Measurements from ENCODE around the gene DISP3.

The DISP3 gene

GRCh38 chr1:11531943-11532342 is 53.0 kb downstream of the DISP3 start:
- DNase-seq (ENCODE audit: extremely low read depth, insufficient read length) = no peak
- TF ChIP-seq CTCF (IDR thresholded peaks at IDR 0.05; ENCODE audit: insufficient read depth, low read length, poor library complexity, severe bottlenecking) = no peak

DNA sequence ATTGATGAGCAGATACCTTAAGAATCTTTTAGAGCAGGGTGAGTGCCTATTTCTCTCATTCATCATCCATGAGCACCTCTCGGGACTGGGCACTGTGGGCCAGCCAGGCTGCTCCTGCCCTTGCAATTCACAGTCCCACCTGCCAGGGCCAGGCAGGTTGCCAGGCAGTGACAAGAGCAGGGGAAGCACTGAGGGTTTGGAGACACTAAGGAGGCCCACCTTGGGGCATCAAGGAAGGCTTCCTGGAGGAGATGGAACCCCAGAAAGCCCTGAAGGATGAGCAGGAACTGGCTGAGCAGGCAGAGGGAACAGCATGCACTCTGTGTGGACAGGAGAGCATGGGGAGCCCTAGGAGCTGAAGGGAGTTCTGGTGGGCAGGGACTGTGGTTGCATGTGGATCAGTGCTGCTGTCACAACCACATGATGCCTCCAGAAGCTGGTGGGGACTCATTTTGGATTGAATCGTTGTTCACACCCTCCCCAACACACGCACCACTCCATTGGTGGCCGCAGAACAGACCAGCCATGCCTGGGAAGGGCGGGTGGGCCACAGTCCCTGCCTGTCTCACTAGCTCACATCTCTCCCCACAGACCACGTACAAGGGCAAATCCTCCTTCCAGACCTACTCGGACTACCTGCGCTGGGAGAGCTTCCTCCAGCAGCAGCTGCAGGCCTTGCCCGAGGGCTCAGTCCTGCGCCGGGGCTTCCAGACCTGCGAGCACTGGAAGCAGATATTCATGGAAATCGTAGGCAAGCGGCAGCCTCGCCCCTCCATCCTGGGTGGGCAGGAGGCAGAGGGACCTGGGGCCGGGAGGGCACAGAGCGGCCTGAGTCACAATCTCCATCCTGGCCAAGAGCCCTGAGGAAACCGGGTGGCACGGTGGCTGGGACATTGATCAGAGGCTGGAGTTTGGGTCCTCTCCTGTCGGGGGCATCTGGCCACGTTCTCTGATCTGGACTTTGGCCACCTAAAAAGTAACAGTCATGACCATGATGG is 55.1 kb downstream of the DISP3 start:
- no peak for DNase-seq (ENCODE audit: extremely low read depth, insufficient read length)
- no peak for TF ChIP-seq CTCF (IDR thresholded peaks at IDR 0.05; ENCODE audit: insufficient read depth, low read length, poor library complexity, severe bottlenecking)
- Histone ChIP-seq H3K4me3 (replicated peaks; ENCODE audit: low read depth, low read length) (no peak overlapping the region), H3K36me3 (ENCODE audit: control insufficient read depth, insufficient read depth, low read length) (no peaks in the 10 kb centered on the region), H3K27me3 (replicated peaks; ENCODE audit: control insufficient read depth, insufficient read depth, low read length) (no peaks in the 10 kb centered on the region; the same call in 1 of the 2 replicates)

More at GRCh38 chr1:11531943-11532342, 53.0 kb downstream of the DISP3 start:
- no peaks in the 10 kb centered on the region for H3K36me3 ChIP-seq (ENCODE audit: control insufficient read depth, insufficient read depth, low read length)
- H3K27me3 ChIP-seq (replicated peaks; ENCODE audit: control insufficient read depth, insufficient read depth, low read length) = no peaks in the 10 kb centered on the region; the same call in 1 of the 2 replicates
- H3K4me3 ChIP-seq (replicated peaks; ENCODE audit: low read depth, low read length) = no peak overlapping the region

DNA sequence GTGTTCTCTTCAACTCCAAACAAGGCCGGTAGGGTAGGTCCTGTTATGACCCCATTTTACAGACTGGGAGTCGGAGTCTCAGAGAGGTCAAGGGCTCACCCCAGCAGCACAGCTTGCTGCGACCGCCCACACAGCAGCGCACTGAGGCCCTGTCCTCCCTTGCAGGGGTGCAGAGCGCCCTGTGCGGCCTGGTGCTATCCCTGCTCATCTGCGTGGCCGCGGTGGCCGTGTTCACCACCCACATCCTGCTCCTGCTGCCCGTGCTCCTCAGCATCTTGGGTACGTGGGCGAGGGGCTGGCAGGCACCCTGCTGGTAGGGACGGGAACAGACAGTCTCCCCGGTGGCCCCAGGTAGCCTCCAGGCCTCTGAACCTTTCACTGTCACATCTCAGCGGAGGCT is 55.9 kb downstream of the DISP3 start:
- no peaks in the 10 kb centered on the region; the same call in 1 of the 2 replicates for H3K27me3 ChIP-seq (replicated peaks; ENCODE audit: control insufficient read depth, insufficient read depth, low read length)
- TF ChIP-seq CTCF (IDR thresholded peaks at IDR 0.05; ENCODE audit: insufficient read depth, low read length, poor library complexity, severe bottlenecking) = no peak
- no peak for DNase-seq (ENCODE audit: extremely low read depth, insufficient read length)
- H3K36me3 ChIP-seq (ENCODE audit: control insufficient read depth, insufficient read depth, low read length) = no peaks in the 10 kb centered on the region
- no peak overlapping the region for H3K4me3 ChIP-seq (replicated peaks; ENCODE audit: low read depth, low read length)

- no peak overlapping the region for H3K4me3 ChIP-seq (replicated peaks; ENCODE audit: low read depth, low read length)
- no peaks in the 10 kb centered on the region; the same call in 1 of the 2 replicates for H3K27me3 ChIP-seq (replicated peaks; ENCODE audit: control insufficient read depth, insufficient read depth, low read length)
- TF ChIP-seq CTCF (IDR thresholded peaks at IDR 0.05; ENCODE audit: insufficient read depth, low read length, poor library complexity, severe bottlenecking) = no peak
- H3K36me3 ChIP-seq (ENCODE audit: control insufficient read depth, insufficient read depth, low read length) = no peaks in the 10 kb centered on the region
- no peak for DNase-seq (ENCODE audit: extremely low read depth, insufficient read length)
Observed at GRCh38 chr1:11535316-11535715, 56.4 kb downstream of the DISP3 start.

DNA sequence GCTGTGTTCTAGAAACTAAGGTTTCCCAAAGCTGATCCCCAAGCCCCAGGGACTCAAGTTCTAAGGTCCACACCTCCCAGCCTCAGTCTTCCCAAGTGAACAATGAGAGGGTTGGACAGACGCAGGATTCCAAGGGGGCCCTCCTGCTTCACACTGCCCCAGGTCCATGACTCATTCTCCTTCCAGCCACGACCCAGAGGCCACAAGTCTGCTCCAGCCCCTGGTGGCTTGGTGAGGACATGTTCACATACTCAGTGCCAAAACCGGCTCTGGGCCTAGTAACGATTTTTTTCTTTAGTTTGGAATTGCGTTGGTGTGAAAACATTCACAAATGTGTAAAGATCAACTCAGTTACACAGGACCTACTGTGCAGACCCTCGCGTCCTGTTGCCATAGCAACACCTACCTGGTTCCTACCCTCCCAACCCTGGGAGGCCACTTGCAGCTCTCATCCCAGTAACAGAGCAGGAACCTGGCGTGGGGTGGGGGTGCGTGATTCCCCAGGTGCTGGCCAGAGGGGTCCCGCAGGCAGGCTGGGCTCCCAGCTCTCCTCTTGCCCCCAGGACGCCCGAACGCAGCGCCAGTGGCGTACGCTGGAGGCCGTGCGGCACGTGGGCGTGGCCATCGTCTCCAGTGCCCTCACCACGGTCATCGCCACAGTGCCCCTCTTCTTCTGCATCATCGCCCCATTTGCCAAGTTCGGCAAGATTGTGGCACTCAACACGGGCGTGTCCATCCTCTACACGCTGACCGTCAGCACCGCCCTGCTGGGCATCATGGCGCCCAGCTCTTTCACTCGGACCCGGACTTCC is 57.0 kb downstream of the DISP3 start:
- Histone ChIP-seq H3K4me3 (replicated peaks; ENCODE audit: low read depth, low read length) (no peak overlapping the region), H3K36me3 (ENCODE audit: control insufficient read depth, insufficient read depth, low read length) (no peaks in the 10 kb centered on the region), H3K27me3 (replicated peaks; ENCODE audit: control insufficient read depth, insufficient read depth, low read length) (no peaks in the 10 kb centered on the region; the same call in 1 of the 2 replicates)
- no peak for DNase-seq (ENCODE audit: extremely low read depth, insufficient read length)
- TF ChIP-seq CTCF (IDR thresholded peaks at IDR 0.05; ENCODE audit: insufficient read depth, low read length, poor library complexity, severe bottlenecking) = no peak
